GM18951 (cell line): Measurements from ENCODE around the gene SULT1A1.
A peak's percentile ranks its signal among the peaks of the same experiment; 100 is the strongest.
"Not testable (repeated sequence)": the region's sequence is repeated elsewhere in the genome, so short reads cannot be mapped to it uniquely, and the experiment has no call there.

Source experiments
- POLR2A ChIP-seq: IDR thresholded peaks from 4 replicates; pipeline ENCODE4 v1.6.1; 2011; ENCODE audit warnings: mild to moderate bottlenecking; ENCODE audit not compliant: insufficient read length, insufficient read depth; ENCODE audit errors: extremely low read depth
- in situ Hi-C: fragments of 300-500 bp; cut with MboI; formaldehyde crosslinking; loops from one replicate; pipeline ENCODE4 v1.12.0; 2022; ENCODE audit warnings: low sequenced_read_pairs, mixed read lengths, inconsistent platforms; ENCODE audit not compliant: unreplicated experiment

The SULT1A1 gene

GRCh38 chr16:28609631-28610594 lies at the start of gene SULT1A1:
Gene SULT1A1, minus strand, starts transcription at chr16:28610044. Its CDS starts 1,189 bp downstream, at chr16:28608855.
- TF ChIP-seq POLR2A = no peak
- in situ Hi-C loops = no loop called here

DNA sequence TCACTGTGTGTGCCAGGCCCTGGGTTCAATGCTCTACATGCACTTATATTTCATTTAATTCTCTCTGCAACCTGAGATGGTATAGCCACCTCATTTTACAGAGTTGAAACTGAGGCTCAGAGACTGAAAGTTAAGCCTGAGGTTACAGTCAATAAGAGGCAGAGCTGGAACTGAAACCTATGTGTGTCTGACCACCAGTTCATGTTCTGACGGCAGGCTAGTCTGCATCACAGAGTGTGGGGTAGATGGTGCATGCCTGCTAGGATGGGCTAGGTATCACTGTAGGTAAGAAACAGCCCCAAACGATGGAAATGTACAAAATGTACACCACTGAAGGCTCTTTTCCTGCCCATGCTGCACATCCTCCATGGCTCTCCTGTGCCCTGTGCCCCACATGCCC lies 30.1 kb upstream of the SULT1A1 start:
- in situ Hi-C loops = not testable (repeated sequence)

- in situ Hi-C loops = not testable (repeated sequence)
Measured at GRCh38 chr16:28638359-28638758, 28.5 kb upstream of the SULT1A1 start.

DNA sequence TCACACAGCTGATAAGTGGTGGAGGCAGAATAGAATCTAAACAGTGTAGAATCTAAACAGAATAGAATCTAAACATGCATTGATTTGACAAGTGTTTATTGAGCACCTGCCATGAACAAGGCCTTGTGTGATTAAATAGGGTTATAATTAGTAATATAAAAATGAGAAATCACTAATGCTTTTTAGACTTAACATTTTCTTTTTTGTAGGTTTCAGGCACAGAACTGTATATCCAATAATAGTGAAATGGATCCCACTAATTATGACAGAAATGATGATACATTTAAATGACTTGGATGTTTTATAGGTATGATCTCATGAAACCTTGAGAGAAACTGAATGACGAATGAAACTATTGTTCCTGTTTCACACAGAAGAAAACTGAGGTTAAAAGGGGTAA lies 27.9 kb upstream of the SULT1A1 start, which contains the start of gene NPIPB8:
TSS of gene NPIPB8 (plus strand) at position 301 of the 400 bp plus-strand sequence. CDS start 296 bp downstream, outside the sequence.
- in situ Hi-C loops = not testable (repeated sequence)

- in situ Hi-C loops = not testable (repeated sequence)
Measured at GRCh38 chr16:28636093-28636823, 26.4 kb upstream of the SULT1A1 start.

DNA sequence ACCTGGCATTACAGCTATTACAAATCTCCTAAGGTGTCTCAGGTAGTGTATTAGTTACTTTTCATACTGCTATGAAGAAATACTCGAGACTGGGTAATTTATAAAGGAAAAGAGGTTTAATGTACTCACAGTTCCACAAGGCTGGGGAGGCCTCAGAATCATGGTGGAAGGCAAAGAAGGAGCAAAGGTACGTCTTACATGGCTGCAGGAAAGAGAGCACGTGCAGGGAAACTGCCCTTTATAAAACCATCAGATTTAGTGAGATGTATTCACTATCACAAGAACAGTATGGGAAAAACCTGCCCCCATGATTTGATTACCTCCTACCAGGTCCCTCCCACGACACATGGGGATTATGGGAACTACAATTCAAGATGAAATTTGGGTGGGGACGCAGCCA lies 21.1 kb upstream of the SULT1A1 start:
- in situ Hi-C loops = not testable (repeated sequence)

DNA sequence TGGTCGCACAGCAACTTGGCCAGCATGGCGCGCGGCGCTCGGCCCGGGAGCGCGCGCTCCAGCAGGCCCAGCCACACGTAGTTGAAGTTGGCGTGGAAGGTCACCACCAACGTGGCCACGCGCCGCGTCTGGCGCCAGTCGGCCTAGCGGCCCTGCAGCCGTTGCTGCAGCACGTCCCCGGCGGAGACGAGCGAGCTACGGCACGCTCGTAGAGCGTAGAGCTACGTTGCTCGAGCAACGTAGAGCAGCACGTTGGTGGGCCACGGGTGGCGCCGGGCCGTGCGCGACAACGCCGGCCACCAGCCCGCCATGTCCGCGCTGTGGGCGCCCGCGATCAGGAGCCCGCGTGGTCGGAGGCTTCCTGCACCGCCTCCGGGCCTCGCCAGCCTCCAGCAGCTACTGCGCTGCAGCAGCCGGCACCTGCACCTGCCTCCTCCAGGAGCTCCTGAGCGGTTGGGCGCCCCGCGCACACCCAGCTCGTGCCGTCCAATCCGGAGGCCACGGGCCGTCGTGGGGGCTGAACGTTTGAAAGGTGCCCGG lies 13.4 kb upstream of the SULT1A1 start:
- TF ChIP-seq POLR2A = peak; percentile 45
- in situ Hi-C loops = no loop called here

DNA sequence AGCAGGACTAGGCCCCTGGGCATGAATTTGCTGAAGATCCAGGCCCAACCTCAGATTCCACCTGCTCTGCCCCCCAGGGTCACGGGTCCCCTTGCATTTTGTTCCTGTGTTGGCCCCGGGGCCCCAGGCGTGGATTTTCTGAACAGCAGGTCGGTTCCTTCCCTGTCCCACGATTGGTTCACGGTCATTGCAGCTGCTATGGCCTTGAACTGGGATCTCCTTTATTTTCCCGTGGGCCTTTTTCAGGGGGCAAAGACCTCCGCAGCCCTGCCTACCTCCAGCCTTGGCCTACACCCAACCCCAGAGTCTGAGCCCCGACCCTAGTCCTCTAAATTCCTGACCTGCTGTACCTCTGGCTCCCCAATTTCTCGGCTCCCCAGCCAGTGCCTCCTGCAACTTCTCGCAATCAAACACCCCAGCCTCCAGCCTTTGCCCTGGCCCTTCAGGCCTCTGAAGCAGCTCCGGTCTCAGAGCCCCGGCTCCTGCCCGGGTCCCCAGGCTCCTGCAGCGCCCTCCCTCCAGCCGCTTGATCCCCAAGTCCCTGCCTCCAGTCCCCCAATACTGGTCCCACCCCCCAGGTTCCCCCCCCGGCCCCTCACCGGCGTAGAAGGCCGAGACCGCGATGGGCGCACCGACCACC lies 12.8 kb upstream of the SULT1A1 start:
- in situ Hi-C loops = not testable (repeated sequence)

- no peak for TF ChIP-seq POLR2A
- in situ Hi-C loops = no loop called here
Measured at GRCh38 chr16:28621481-28622155, 11.8 kb upstream of the SULT1A1 start.

DNA sequence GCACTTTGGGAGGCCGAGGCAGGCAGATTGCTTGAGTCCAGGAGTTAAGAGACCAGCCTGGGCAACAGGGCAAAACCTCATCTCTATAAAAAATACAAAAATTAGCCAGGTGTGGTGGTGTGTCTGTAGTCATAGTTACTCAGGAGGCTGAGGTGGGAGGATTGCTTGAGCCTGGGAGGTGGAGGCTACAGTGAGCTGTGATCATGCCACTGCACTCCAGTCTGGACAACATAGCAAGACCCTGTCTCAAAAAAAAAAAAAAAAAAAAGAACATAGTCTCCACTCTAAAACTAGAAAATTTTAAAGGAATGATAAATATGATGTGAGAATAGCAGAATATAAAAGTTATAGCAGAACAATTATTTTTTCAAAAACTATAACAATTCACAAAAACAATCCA lies 10.5 kb upstream of the SULT1A1 start:
- in situ Hi-C loops = not testable (repeated sequence)

DNA sequence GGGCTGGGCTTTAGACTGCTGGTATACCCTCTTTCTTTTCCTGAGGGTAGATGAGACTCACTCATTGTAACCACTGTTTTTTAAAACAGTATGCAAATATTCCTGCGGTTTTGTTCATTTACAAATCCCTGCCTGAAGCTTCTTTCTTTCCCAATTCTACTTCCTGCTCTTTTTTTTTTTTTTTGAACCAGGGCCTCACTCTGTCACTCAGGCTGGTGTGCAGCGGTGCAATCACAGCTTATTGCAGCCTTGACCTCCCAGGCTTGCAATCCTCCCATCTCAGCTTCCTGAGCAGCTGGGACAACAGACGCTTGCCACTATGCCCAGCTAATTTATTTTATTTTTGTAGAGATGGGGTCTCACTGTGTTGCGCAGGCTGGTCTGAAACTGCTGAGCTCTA lies 8.0 kb upstream of the SULT1A1 start:
- no peak for TF ChIP-seq POLR2A
- in situ Hi-C loops = no loop called here

GRCh38 chr16:28616636-28617035 lies 6.8 kb upstream of the SULT1A1 start:
- in situ Hi-C loops = no loop called here
- no peak for TF ChIP-seq POLR2A

DNA sequence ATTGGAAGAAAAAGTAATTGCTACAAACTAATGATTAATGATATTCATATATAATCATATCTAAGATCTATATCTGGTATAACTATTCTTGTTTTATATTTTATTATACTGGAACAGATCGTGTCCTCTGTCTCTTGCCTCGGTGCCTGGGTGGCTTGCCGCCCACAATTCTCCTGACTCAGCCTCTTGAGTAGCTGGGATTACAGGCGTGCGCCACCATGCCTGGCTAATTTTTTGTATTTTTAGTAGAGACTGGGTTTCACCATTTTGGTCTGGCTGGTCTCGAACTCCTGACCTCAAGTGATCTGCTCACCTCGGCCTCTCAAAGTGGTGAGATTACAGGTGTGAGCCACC lies 6.4 kb upstream of the SULT1A1 start:
- in situ Hi-C loops = not testable (repeated sequence)

- in situ Hi-C loops = not testable (repeated sequence)
Measured at GRCh38 chr16:28615486-28616223, 5.8 kb upstream of the SULT1A1 start.

DNA sequence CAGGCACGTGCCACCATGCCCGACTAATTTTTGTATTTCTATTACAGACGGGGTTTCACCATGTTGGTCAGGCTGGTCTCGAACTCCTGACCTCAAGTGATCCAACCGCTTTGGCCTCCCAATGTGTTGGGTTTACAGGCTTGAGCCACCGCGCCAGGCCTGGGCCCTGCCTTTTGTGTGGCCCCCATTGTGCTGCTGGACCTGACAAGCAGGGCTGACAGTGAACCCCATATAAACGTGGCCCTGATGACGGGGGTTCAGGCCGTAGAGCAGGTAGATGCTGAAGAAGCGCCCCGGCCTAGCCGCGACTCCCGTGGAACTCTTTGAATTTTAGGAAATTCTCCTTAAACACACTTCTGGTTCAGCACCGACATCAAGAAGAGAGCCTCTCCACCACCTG lies 4.7 kb upstream of the SULT1A1 start:
- in situ Hi-C loops = not testable (repeated sequence)

DNA sequence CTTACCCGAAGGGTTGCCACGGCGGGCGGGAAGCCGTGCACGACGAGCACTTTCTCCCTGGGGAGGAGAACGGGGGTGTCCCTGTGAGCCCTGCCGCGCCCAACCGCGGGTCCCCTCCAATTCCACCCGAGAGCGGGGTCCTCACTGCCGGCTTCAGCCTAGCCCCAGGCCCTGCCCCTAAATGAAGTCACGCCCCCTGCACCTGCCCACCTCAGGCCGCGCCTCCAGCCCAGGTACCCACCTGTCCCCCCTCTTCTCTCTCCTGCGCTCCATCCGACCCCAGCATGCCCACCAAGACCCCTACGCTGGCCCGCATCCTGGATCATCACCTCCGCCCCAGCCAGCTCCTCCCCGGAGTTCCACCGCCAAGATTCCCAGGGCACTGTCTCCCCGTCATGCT lies 4.1 kb upstream of the SULT1A1 start:
- in situ Hi-C loops = not testable (repeated sequence)

DNA sequence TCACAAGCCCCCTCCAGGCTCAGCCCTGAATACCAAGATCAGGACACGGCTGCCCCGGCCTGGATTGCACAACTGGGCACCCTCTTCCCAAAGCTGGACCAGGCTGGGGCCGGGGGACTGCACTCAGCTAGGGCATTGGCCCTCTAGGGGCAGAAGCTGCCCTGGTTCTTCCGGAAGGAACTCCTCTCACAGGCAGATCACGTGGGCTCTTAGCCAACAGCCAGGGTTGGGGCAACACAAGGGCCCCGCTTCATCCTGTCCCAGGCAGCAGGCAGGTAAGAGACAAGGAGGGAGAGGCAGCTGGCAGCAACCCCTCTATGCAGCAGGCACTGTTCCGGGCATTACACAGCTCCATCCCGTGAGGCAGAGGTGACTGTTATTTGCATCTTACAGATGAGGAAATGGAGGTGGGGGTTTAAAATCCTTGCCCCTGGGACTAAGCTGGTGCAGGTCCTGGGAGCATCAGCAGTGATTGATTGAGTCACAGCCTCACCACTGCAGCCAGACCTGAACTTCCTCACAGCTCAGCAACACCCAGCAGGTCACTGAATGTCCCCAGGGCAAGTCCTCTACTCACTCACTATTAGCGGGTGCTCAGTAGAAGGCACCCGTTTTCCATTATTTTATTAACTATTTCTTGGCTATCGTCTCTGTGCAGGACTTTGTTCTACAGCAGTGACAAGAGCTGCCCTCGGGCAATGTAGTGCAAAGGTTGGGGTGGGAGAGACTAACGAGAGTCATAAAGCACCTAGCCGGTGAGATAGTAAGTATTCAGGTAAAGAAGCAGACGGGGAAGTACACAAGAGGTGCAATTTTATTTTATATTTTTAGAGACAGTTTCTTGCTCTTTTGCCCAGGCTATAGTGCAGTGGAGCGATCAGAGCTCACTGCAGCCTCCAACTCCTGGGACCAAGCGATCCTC lies 2.8 kb upstream of the SULT1A1 start:
- in situ Hi-C loops = not testable (repeated sequence)
